IMR-90 (cell line): ENCODE measurements around the gene SIAH2. TPM values are rescaled to one million over a fixed set of nuclear protein-coding genes. Genes with fewer than 3 reads are reported as not detected.
"Not testable (repeated sequence)": the region's sequence is repeated elsewhere in the genome, so short reads cannot be mapped to it uniquely, and the experiment has no call there.

Experiments
- ATAC-seq: fragments of 200-7000 bp; cut with Tn5 transposase; 2 replicates; pipeline ENCODE4 v1.9.1; 2020; ENCODE audit warnings: low read depth, mild to moderate bottlenecking, moderate library complexity
- BruUV-seq: library from RNA; stranded (reverse); fragments of 400-500 nt; replicated peaks from 2 replicates; lab custom pipeline; 2021; lab: Mats Ljungman, UMichigan
- CTCF ChIA-PET: fragments of 300-600 bp; formaldehyde crosslinking; extraction: SDS; loops from one replicate; lab custom pipeline; 2021; ENCODE audit warnings: antibody characterized with exemption; lab: Yijun Ruan, JAX
- POLR2A ChIA-PET: fragments of 300-600 bp; sonication (Branson Sonifier 250); formaldehyde crosslinking; loops from one replicate; lab custom pipeline; 2022; ENCODE audit warnings: antibody characterized with exemption; ENCODE audit not compliant: unreplicated experiment; lab: Charles Lee
- DNase-seq: peaks from one replicate; pipeline ENCODE4 v3.0.0; 2013
- H2AFZ ChIP-seq: replicated peaks from 2 replicates; pipeline ENCODE3; 2013; ENCODE audit warnings: low read length, mild to moderate bottlenecking; ENCODE audit not compliant: poor library complexity
- H2AK5ac ChIP-seq: 2 replicates; pipeline ENCODE4 v1.6.1; 2013; ENCODE audit warnings: low read depth, low read length, inconsistent platforms
- H2AK9ac ChIP-seq: replicated peaks from 2 replicates; pipeline ENCODE3; 2013; ENCODE audit warnings: mild to moderate bottlenecking, low read depth, low read length, moderate library complexity; ENCODE audit not compliant: poor library complexity
- H2BK120ac ChIP-seq: 2 replicates; pipeline ENCODE4 v1.6.1; 2013; ENCODE audit warnings: low read depth, low read length, inconsistent platforms
- H2BK15ac ChIP-seq: 3 replicates; pipeline ENCODE4 v1.6.1; 2013; ENCODE audit warnings: low read depth, low read length, inconsistent platforms
- H2BK20ac ChIP-seq: 2 replicates; pipeline ENCODE4 v1.6.1; 2013; ENCODE audit warnings: low read depth, mild to moderate bottlenecking, inconsistent platforms, low read length, moderate library complexity
- H2BK5ac ChIP-seq: 2 replicates; pipeline ENCODE4 v1.6.1; 2013; ENCODE audit warnings: mild to moderate bottlenecking, low read depth, low read length, inconsistent platforms; ENCODE audit not compliant: poor library complexity, severe bottlenecking
- H3K14ac ChIP-seq: replicated peaks from 2 replicates; pipeline ENCODE4 v1.6.1; 2013; ENCODE audit warnings: low read depth, low read length, inconsistent platforms
- H3K18ac ChIP-seq: 2 replicates; pipeline ENCODE4 v1.6.1; 2013; ENCODE audit warnings: low read depth, low read length, control low read depth
- H3K23ac ChIP-seq: 2 replicates; pipeline ENCODE4 v1.6.1; 2013; ENCODE audit warnings: low read depth, low read length, inconsistent platforms
- H3K27ac ChIP-seq: 2 replicates; pipeline ENCODE4 v1.5.1; 2013; ENCODE audit warnings: mild to moderate bottlenecking, control low read depth, low read length; ENCODE audit not compliant: insufficient read depth
- H3K27me3 ChIP-seq: 2 replicates; pipeline ENCODE4 v1.6.1; 2013; ENCODE audit warnings: low read length; ENCODE audit not compliant: control insufficient read depth, insufficient read depth
- H3K36me3 ChIP-seq: 2 replicates; pipeline ENCODE4 v1.6.1; 2013; ENCODE audit warnings: low read length, mixed read lengths; ENCODE audit not compliant: control insufficient read depth, insufficient read depth
- H3K4ac ChIP-seq: 2 replicates; pipeline ENCODE4 v1.6.1; 2013; ENCODE audit warnings: low read depth, low read length, inconsistent platforms
- H3K4me1 ChIP-seq: 2 replicates; pipeline ENCODE4 v1.6.1; 2013; ENCODE audit warnings: low read length, mixed read lengths; ENCODE audit not compliant: control insufficient read depth, insufficient read depth
- H3K4me2 ChIP-seq: 2 replicates; pipeline ENCODE4 v1.6.1; 2013; ENCODE audit warnings: low read depth, mild to moderate bottlenecking, control low read depth, low read length, moderate library complexity
- H3K4me3 ChIP-seq: 2 replicates; pipeline ENCODE4 v1.5.1; 2013; ENCODE audit warnings: low read depth, mild to moderate bottlenecking, control low read depth, low read length, moderate library complexity; ENCODE audit not compliant: insufficient read depth
- H3K56ac ChIP-seq: 2 replicates; pipeline ENCODE4 v1.6.1; 2013; ENCODE audit warnings: low read length, inconsistent platforms; ENCODE audit not compliant: insufficient read depth; ENCODE audit errors: extremely low read depth
- H3K79me1 ChIP-seq, 2 experiments: 2 replicates each; pipeline ENCODE4 v1.6.1; 2013; ENCODE audit warnings: low read length in 2 of 2, inconsistent platforms in 1 of 2, low read depth in 1 of 2
- H3K9ac ChIP-seq: 2 replicates; pipeline ENCODE4 v1.6.1; 2013; ENCODE audit warnings: low read depth, low read length, control low read depth
- H3K9me1 ChIP-seq: 2 replicates; pipeline ENCODE4 v1.6.1; 2013; ENCODE audit warnings: low read length, inconsistent platforms; ENCODE audit not compliant: insufficient read depth
- H3K9me3 ChIP-seq: 2 replicates; pipeline ENCODE4 v1.6.1; 2013; ENCODE audit warnings: low read length; ENCODE audit not compliant: control insufficient read depth, insufficient read depth
- H4K20me1 ChIP-seq: 2 replicates; pipeline ENCODE4 v1.6.1; 2013; ENCODE audit warnings: low read length, inconsistent platforms; ENCODE audit not compliant: insufficient read depth
- H4K5ac ChIP-seq: 2 replicates; pipeline ENCODE4 v1.6.1; 2013; ENCODE audit warnings: mild to moderate bottlenecking, low read depth, low read length, control low read depth
- H4K8ac ChIP-seq, 2 experiments: 2 replicates each; pipeline ENCODE4 v1.6.1; 2013; ENCODE audit warnings: low read depth in 2 of 2, low read length in 2 of 2, control low read depth in 1 of 2, inconsistent platforms in 1 of 2
- H4K91ac ChIP-seq: 2 replicates; pipeline ENCODE4 v1.6.1; 2013; ENCODE audit warnings: low read depth, low read length, inconsistent platforms; ENCODE audit not compliant: insufficient read depth
- POLR2A ChIP-seq: IDR thresholded peaks from 2 replicates; pipeline ENCODE4 v1.6.1; 2012; ENCODE audit warnings: mild to moderate bottlenecking, low read depth, low read length
- RAD21 ChIP-seq: IDR thresholded peaks from 2 replicates; pipeline ENCODE4 v1.6.1; 2012; ENCODE audit warnings: low read length, improper control_type of control experiment
- RCOR1 ChIP-seq: IDR thresholded peaks from 2 replicates; pipeline ENCODE4 v1.6.1; 2012; ENCODE audit warnings: mild to moderate bottlenecking, low read length, improper control_type of control experiment; ENCODE audit not compliant: insufficient replicate concordance
- WGBS, 2 experiments: methylation state at CpG; one replicate each; pipeline versions ENCODE4 v1.1.5 to v1.1.7; 2013; ENCODE audit warnings: missing lambda C conversion rate in 2 of 2; ENCODE audit not compliant: insufficient read length in 1 of 2; ENCODE audit errors: extremely low coverage in 2 of 2; 5-methylcytosine and 5-hydroxymethylcytosine counted together
- dilution Hi-C: fragments of 300-500 bp; cut with HindIII; formaldehyde crosslinking; loops from one replicate; pipeline ENCODE4 v1.14.3; 2018; ENCODE audit warnings: low sequenced_read_pairs; ENCODE audit not compliant: unreplicated experiment
- in situ Hi-C: fragments of 300-500 bp; cut with MboI; formaldehyde crosslinking; loops from 3 replicates; pipeline ENCODE4 v1.14.3; 2019; ENCODE audit warnings: low sequenced_read_pairs, inconsistent platforms, mixed read lengths
- intact Hi-C: fragments of 100-400 bp; cut with micrococcal nuclease; formaldehyde crosslinking; loops from 2 replicates; pipeline ENCODE4 v1.10.0; 2022
- polyA plus RNA-seq, 3 experiments: library from polyadenylated mRNA; depleted of rRNA; stranded (reverse); fragments of >200 nt; gene quantifications; 2 replicates each; pipeline ENCODE4 v1.2.3, GENCODE V29; 2012; ENCODE audit warnings: low replicate concordance in 1 of 3
- total RNA-seq: library from RNA; depleted of rRNA; stranded (reverse); fragments of >200 nt; gene quantifications from 2 replicates; pipeline ENCODE4 v1.2.3, GENCODE V29; 2012

SIAH2 gene
- total and polyA plus RNA-seq, 2 of the 4 experiments (the other 2 are of a cell fraction) = 24.7 to 61.8 TPM

GRCh38 chr3:150797155-150797554, 34.2 kb upstream of the SIAH2 start:
- no peak overlapping the region for H2BK5ac ChIP-seq
- dilution Hi-C loops (no loop called here), intact Hi-C loops (no loop called here), in situ Hi-C loops (loop anchor here (25.0 kb wide), 1 partner anchor 340 kb away; no protein-coding TSS in a partner anchor)
- no peak overlapping the region for H3K4me2 ChIP-seq
- H4K91ac ChIP-seq = no peak overlapping the region
- no peak overlapping the region for H3K4ac ChIP-seq
- DNase-seq (no peak), ATAC-seq (no peak)
- no peak overlapping the region for H2AFZ ChIP-seq
- no peak overlapping the region for H3K14ac ChIP-seq
- no peak overlapping the region for H2BK20ac ChIP-seq
- H3K4me1 ChIP-seq = no peaks in the 10 kb centered on the region
- no peak overlapping the region for H3K23ac ChIP-seq
- no peak for TF ChIP-seq RAD21
- TF ChIP-seq RCOR1 = no peak
- TF ChIP-seq POLR2A = no peak
- no CpG with 5 or more reads among the region's 2 CpGs for WGBS, 2 experiments
- ChIA-PET POLR2A (no interaction called here), CTCF (interaction anchor here (1.0 kb wide), 1 partner anchor 9 kb away, joined by 3 read pairs; no protein-coding TSS in a partner anchor)
- H2AK5ac ChIP-seq = no peak overlapping the region
- no peak overlapping the region for H3K27ac ChIP-seq
- BruUV-seq = no TSS peak
- H3K27me3 ChIP-seq = peaks cover 20% of the 10 kb centered on the region
- no peak overlapping the region for H3K9ac ChIP-seq
- H2BK15ac ChIP-seq = no peak overlapping the region
- H3K4me3 ChIP-seq = no peak overlapping the region
- no peak overlapping the region for H4K5ac ChIP-seq
- H3K79me1 ChIP-seq = no peaks in the 10 kb centered on the region
- no peak overlapping the region for H2AK9ac ChIP-seq
- no peak overlapping the region for H2BK120ac ChIP-seq
- no peak overlapping the region for H3K56ac ChIP-seq
- H3K9me3 ChIP-seq = no peaks in the 10 kb centered on the region
- H3K18ac ChIP-seq = no peak overlapping the region
- H3K36me3 ChIP-seq = no peaks in the 10 kb centered on the region
- H4K20me1 ChIP-seq = no peaks in the 10 kb centered on the region
- no peaks in the 10 kb centered on the region for H3K9me1 ChIP-seq
- H4K8ac ChIP-seq = no peak overlapping the region

- in situ Hi-C loops = loop anchor here (25.0 kb wide), 1 partner anchor 341 kb away; no protein-coding TSS in a partner anchor
- H3K4me1 ChIP-seq, H3K4ac ChIP-seq, H3K36me3 ChIP-seq, H2AK9ac ChIP-seq, H3K9me1 ChIP-seq, H2BK120ac ChIP-seq, H2BK15ac ChIP-seq, H4K8ac ChIP-seq, dilution Hi-C loops, H3K4me2 ChIP-seq, BruUV-seq, H2AK5ac ChIP-seq, H3K18ac ChIP-seq, H4K5ac ChIP-seq, H2AFZ ChIP-seq, DNase-seq, H4K91ac ChIP-seq, H3K14ac ChIP-seq, POLR2A ChIA-PET, H2BK5ac ChIP-seq, H3K27ac ChIP-seq, H4K20me1 ChIP-seq, intact Hi-C loops, H3K56ac ChIP-seq, H2BK20ac ChIP-seq, H3K23ac ChIP-seq, ATAC-seq, H3K4me3 ChIP-seq, H3K79me1 ChIP-seq, H3K9ac ChIP-seq, H3K9me3 ChIP-seq: not testable (repeated sequence)
- peaks cover 22% of the 10 kb centered on the region for H3K27me3 ChIP-seq
- CTCF ChIA-PET = interaction anchor here (1.3 kb wide), 1 partner anchor 9 kb away, joined by 3 read pairs; no protein-coding TSS in a partner anchor
- WGBS, 2 experiments = 75% methylated on average over 1 of the region's 2 CpGs; no CpG with 5 or more reads in 1 of the 2 experiments
Observed at GRCh38 chr3:150796527-150796926, 33.6 kb upstream of the SIAH2 start.
